Panc1 (cell line): ENCODE measurements around the gene TBXAS1. TPM values are rescaled to one million over a fixed set of nuclear protein-coding genes. Genes with fewer than 3 reads are reported as not detected.

Experiments used
- ATAC-seq: fragments of 200-7000 bp; cut with Tn5 transposase; 2 replicates; pipeline ENCODE4 v1.9.1; 2020; ENCODE audit warnings: mild to moderate bottlenecking, moderate library complexity
- BruUV-seq: library from RNA; stranded (reverse); fragments of 400-500 nt; replicated peaks from 2 replicates; lab custom pipeline; 2021; lab: Mats Ljungman, UMichigan
- CTCF ChIA-PET: fragments of 300-600 bp; sonication (Branson Sonifier 250); formaldehyde crosslinking; loops from one replicate; lab custom pipeline; 2022; ENCODE audit warnings: antibody characterized with exemption; lab: Charles Lee
- POLR2A ChIA-PET: fragments of 300-600 bp; sonication (Branson Sonifier 250); formaldehyde crosslinking; loops from one replicate; lab custom pipeline; 2022; ENCODE audit warnings: antibody characterized with exemption; lab: Charles Lee
- DNase-seq: peaks from one replicate; pipeline ENCODE4 v3.0.0-alpha.2; 2010; ENCODE audit warnings: low read depth, low spot score
- H3K27ac ChIP-seq: 2 replicates; pipeline ENCODE4 v1.5.1; 2011; ENCODE audit warnings: mild to moderate bottlenecking, low read length, inconsistent platforms
- H3K27me3 ChIP-seq: fragments of 200-500 bp; sonication (Bioruptor generic); 2 replicates; pipeline ENCODE4 v1.6.0; 2014; ENCODE audit warnings: low read length, inconsistent platforms; ENCODE audit not compliant: control insufficient read depth, insufficient read depth
- H3K36me3 ChIP-seq: fragments of 200-500 bp; sonication (Bioruptor generic); 2 replicates; pipeline ENCODE4 v1.5.1; 2014; ENCODE audit warnings: inconsistent platforms, mild to moderate bottlenecking, low read length, moderate library complexity; ENCODE audit not compliant: control insufficient read depth, insufficient read depth
- H3K4me1 ChIP-seq: 2 replicates; pipeline ENCODE4 v1.5.1; 2011; ENCODE audit warnings: inconsistent platforms, mild to moderate bottlenecking, low read length, moderate library complexity; ENCODE audit not compliant: control insufficient read depth, insufficient read depth
- H3K4me3 ChIP-seq, 2 experiments: 2 replicates each; pipeline ENCODE4 v1.5.1; 2011 to 2012; ENCODE audit warnings: low read depth in 2 of 2, low read length in 2 of 2, mild to moderate bottlenecking in 2 of 2, inconsistent platforms in 1 of 2, moderate library complexity in 1 of 2
- H3K9me3 ChIP-seq: fragments of 200-500 bp; sonication (Bioruptor generic); 2 replicates; pipeline ENCODE4 v1.5.1; 2014; ENCODE audit warnings: low read depth, mild to moderate bottlenecking, inconsistent platforms, low read length, moderate library complexity; ENCODE audit not compliant: control insufficient read depth, insufficient read depth
- POLR2AphosphoS5 ChIP-seq: IDR thresholded peaks from 2 replicates; pipeline ENCODE4 v1.6.1; 2012; ENCODE audit warnings: mild to moderate bottlenecking, low read depth, low read length, moderate library complexity
- SIN3A ChIP-seq: IDR thresholded peaks from 2 replicates; pipeline ENCODE4 v1.6.1; 2012; ENCODE audit warnings: low read depth, mild to moderate bottlenecking, low read length, moderate library complexity, borderline replicate concordance; ENCODE audit not compliant: insufficient read depth
- TCF7L2 ChIP-seq: IDR thresholded peaks from 2 replicates; pipeline ENCODE4 v1.6.1; 2011; ENCODE audit warnings: mild to moderate bottlenecking, low read depth, low read length, inconsistent platforms
- in situ Hi-C: cut with HindIII; loops from 2 replicates; pipeline ENCODE4 v1.10.0; 2016; ENCODE audit warnings: low sequenced_read_pairs, low pct_unique_long_range_greater_than_20kb
- intact Hi-C: fragments of 100-400 bp; cut with micrococcal nuclease; formaldehyde crosslinking; loops from one replicate; pipeline ENCODE4 v1.10.0; 2022; ENCODE audit not compliant: unreplicated experiment
- total RNA-seq: library from RNA; stranded (reverse); gene quantifications from one replicate; pipeline ENCODE4 v1.2.1, GENCODE V29; 2021; ENCODE audit not compliant: unreplicated experiment
- TF ChIP-seq, protein P1 (sequence below), 2 experiments: IDR thresholded peaks; 2 replicates each; pipeline ENCODE4 v1.6.1; 2011 to 2012; ENCODE audit warnings: low read depth in 2 of 2, control low read depth in 1 of 2, low read length in 1 of 2, mild to moderate bottlenecking in 1 of 2, moderate library complexity in 1 of 2; ENCODE audit not compliant: insufficient read depth in 1 of 2
- TF ChIP-seq, protein P2 (sequence below): fragments of 450-650 bp; IDR thresholded peaks from 2 replicates; pipeline ENCODE4 v1.5.1; 2017; ENCODE audit warnings: mild to moderate bottlenecking

The TBXAS1 gene
- total RNA-seq, 1 experiment from 2014 or later = 4.4 TPM

DNA sequence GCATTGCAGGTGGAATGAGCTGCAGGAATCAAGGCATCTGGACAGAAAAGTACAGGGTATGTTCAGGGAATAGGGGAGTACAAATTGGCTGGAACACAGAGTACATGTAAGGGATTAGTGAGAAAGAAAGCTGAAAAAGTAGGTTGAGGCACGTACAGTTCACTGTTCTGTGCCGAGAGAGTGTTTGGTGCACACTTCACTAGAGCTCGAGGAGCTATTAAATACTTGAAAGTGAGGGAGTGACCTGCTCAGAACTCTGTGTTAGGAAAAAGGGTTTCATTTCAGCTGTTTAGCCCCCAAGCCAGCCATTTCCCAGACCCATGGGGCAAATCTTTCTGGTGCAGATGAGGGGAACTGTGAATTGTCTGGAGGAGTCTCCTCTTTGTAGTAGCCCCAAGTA is 115.2 kb downstream of the TBXAS1 start:
- Histone ChIP-seq H3K4me1 (no peaks in the 10 kb centered on the region), H3K27ac (no peak overlapping the region), H3K9me3 (no peaks in the 10 kb centered on the region), H3K4me3 (no peak overlapping the region), H3K36me3 (no peaks in the 10 kb centered on the region), H3K27me3 (no peaks in the 10 kb centered on the region)
- CTCF ChIA-PET = no interaction called here
- ATAC-seq (no peak), DNase-seq (no peak)
- in situ Hi-C loops = no loop called here
- POLR2A ChIA-PET = no interaction called here
- no TSS peak for BruUV-seq
- TF ChIP-seq POLR2AphosphoS5 (no peak), SIN3A (no peak), TCF7L2 (no peak)
- TF ChIP-seq, protein P1, sequence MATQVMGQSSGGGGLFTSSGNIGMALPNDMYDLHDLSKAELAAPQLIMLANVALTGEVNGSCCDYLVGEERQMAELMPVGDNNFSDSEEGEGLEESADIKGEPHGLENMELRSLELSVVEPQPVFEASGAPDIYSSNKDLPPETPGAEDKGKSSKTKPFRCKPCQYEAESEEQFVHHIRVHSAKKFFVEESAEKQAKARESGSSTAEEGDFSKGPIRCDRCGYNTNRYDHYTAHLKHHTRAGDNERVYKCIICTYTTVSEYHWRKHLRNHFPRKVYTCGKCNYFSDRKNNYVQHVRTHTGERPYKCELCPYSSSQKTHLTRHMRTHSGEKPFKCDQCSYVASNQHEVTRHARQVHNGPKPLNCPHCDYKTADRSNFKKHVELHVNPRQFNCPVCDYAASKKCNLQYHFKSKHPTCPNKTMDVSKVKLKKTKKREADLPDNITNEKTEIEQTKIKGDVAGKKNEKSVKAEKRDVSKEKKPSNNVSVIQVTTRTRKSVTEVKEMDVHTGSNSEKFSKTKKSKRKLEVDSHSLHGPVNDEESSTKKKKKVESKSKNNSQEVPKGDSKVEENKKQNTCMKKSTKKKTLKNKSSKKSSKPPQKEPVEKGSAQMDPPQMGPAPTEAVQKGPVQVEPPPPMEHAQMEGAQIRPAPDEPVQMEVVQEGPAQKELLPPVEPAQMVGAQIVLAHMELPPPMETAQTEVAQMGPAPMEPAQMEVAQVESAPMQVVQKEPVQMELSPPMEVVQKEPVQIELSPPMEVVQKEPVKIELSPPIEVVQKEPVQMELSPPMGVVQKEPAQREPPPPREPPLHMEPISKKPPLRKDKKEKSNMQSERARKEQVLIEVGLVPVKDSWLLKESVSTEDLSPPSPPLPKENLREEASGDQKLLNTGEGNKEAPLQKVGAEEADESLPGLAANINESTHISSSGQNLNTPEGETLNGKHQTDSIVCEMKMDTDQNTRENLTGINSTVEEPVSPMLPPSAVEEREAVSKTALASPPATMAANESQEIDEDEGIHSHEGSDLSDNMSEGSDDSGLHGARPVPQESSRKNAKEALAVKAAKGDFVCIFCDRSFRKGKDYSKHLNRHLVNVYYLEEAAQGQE (IDR thresholded peaks at IDR 0.05; ENCODE audit: insufficient read depth in 1 of 2, low read depth in 2 of 2, low read length in 1 of 2) = no peak
- TF ChIP-seq, protein P2, sequence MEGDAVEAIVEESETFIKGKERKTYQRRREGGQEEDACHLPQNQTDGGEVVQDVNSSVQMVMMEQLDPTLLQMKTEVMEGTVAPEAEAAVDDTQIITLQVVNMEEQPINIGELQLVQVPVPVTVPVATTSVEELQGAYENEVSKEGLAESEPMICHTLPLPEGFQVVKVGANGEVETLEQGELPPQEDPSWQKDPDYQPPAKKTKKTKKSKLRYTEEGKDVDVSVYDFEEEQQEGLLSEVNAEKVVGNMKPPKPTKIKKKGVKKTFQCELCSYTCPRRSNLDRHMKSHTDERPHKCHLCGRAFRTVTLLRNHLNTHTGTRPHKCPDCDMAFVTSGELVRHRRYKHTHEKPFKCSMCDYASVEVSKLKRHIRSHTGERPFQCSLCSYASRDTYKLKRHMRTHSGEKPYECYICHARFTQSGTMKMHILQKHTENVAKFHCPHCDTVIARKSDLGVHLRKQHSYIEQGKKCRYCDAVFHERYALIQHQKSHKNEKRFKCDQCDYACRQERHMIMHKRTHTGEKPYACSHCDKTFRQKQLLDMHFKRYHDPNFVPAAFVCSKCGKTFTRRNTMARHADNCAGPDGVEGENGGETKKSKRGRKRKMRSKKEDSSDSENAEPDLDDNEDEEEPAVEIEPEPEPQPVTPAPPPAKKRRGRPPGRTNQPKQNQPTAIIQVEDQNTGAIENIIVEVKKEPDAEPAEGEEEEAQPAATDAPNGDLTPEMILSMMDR = no peak
- intact Hi-C loops = no loop called here

DNA sequence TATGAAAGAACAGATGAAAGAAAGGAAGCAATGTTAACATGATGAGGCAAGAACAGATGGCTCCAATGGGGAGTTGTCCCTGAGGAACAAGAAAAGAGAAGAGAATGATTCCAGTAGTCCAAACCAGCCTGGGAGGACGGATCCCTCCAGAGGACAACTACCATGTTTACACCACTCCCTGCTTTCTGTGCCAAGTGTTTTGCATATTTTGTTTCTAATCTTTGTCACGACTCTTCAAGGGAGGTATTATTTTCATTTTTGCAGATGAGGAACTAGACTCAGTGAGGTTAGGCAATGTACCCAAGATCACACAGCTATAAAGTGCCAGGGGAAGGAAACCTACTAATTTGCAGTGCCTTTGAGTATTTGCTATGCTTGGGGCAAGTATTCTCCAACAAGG is 117.5 kb downstream of the TBXAS1 start:
- no TSS peak for BruUV-seq
- no peak overlapping the region for H3K4me3 ChIP-seq
- in situ Hi-C loops = no loop called here
- no peak for TF ChIP-seq SIN3A
- no peak for TF ChIP-seq TCF7L2
- TF ChIP-seq, protein P2 = no peak
- TF ChIP-seq, protein P1 (IDR thresholded peaks at IDR 0.05; ENCODE audit: insufficient read depth in 1 of 2, low read depth in 2 of 2, low read length in 1 of 2) = no peak
- no peak for TF ChIP-seq POLR2AphosphoS5
- ATAC-seq (no peak), DNase-seq (no peak)
- no peaks in the 10 kb centered on the region for H3K27me3 ChIP-seq
- H3K9me3 ChIP-seq = no peaks in the 10 kb centered on the region
- ChIA-PET POLR2A (no interaction called here), CTCF (no interaction called here)
- intact Hi-C loops = no loop called here
- no peak overlapping the region for H3K27ac ChIP-seq
- H3K4me1 ChIP-seq = no peaks in the 10 kb centered on the region
- H3K36me3 ChIP-seq = no peaks in the 10 kb centered on the region
